ENCODE data around the gene ARMH1. TPM values are rescaled to one million over a fixed set of nuclear protein-coding genes. Genes with fewer than 3 reads are reported as not detected.

ARMH1 gene
- total and polyA plus RNA-seq, 4 donors: 6.3 to 15.5 (median 10.9) TPM

- no peak for DNase-seq (ENCODE audit: low read depth in 4 of 6, low spot score in 6 of 6)
- Histone ChIP-seq H3K4me1 (ENCODE audit: control insufficient read depth, insufficient read depth, low read length) (peaks cover 47% of the 10 kb centered on the region), H3K9me3 (ENCODE audit: control insufficient read depth, insufficient read depth, low read length) (no peaks in the 10 kb centered on the region), H3K27me3 (ENCODE audit: control insufficient read depth, insufficient read depth, low read length) (no peaks in the 10 kb centered on the region), H3K4me3 (ENCODE audit: low read depth, low read length) (no peak overlapping the region), H3K27ac (ENCODE audit: low read depth, low read length) (no peak overlapping the region), H3K36me3 (ENCODE audit: control insufficient read depth, insufficient read depth, low read length) (peaks cover 54% of the 10 kb centered on the region)
- WGBS (ENCODE audit: insufficient coverage): 80% methylated on average over 8 of the region's 9 CpGs
These were observed 39.1 kb upstream of the ARMH1 start for GRCh38 chr1:44635439-44635838.

DNA sequence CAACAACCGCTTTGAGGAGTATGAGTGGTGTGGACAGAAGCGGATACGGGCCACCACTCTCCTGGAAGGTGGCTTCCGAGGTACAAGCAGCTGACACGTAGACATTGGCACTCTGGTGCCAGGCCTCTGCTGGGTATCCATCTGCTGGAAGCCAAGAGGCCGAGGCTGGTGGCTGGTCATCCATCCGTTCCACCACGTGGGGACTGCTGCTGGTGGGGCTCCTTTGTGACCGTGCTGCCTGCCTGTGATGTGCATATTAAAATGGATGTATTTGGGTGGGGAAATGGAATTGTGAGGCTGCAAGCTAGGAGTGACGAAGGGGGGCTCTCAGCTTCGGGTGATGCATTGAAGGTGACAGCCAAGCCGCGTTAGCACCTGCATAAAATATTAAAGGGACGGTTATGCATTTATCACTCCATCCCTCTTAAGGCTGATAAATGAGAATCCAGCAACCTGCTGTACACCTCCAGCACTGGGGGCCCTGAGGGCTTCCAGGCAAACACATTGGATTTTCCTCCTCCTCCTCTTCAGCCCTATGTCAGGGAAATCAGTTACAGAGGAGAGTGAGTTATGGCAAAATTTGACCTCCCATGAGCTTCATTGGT, 38.3 kb upstream of the ARMH1 start:
- Histone ChIP-seq H3K4me1 (ENCODE audit: control insufficient read depth, insufficient read depth, low read length) (peaks cover 47% of the 10 kb centered on the region), H3K4me3 (ENCODE audit: low read depth, low read length) (no peak overlapping the region), H3K27ac (ENCODE audit: low read depth, low read length) (no peak overlapping the region), H3K36me3 (ENCODE audit: control insufficient read depth, insufficient read depth, low read length) (peaks cover 60% of the 10 kb centered on the region), H3K9me3 (ENCODE audit: control insufficient read depth, insufficient read depth, low read length) (no peaks in the 10 kb centered on the region), H3K27me3 (ENCODE audit: control insufficient read depth, insufficient read depth, low read length) (no peaks in the 10 kb centered on the region)
- DNase-seq (ENCODE audit: low read depth in 4 of 6, low spot score in 6 of 6): no peak
- WGBS (ENCODE audit: insufficient coverage): 67% methylated on average over 10 of the region's 14 CpGs

DNA sequence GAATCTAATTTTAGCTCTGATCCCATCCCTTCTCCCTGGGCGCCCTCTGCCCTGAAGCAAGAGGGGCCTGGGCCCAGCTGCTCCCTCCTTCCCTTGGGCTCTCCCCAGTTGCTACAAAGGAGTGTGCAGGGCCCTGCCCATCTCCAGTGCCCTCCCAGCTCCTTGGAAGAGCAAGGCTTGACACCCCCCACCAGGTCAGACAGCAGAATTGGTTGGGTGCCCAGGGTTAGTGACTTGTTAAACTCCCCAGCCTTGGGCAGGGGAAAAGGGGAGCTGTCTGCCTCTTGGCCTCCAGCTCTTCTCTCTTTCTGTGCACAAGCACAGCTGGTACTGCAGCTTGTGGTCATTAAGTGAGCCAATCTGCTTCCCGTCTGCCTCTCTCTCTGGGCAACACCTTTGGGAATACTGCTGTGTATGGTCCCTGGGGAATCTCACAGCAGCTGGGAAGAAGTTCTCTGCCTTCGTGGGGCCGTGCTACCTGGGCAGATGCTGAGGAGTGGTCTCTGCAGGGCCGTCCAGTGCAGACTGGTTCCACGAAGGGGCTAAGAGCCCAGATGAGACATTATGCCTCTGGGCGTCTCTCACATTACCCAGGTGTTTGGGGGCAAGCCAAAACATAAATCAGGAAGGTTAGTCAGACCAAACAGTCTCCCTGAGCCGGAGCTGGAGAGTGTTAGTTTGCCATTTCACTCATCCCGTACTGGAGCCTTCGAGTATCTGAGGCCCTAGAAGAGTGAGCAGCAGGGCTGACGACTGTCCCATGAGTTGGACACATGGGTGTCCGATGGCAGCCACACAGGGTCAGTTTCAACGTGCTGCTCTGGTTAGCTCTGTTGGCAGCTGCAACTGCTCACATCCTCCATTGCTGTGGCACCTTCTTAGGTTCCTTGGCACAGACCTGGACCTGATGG, 37.6 kb upstream of the ARMH1 start:
- peak in 1 of 6 donors; percentile 75 for DNase-seq (ENCODE audit: low read depth in 4 of 6, low spot score in 6 of 6)
- 55% methylated on average over 12 of the region's 13 CpGs for WGBS (ENCODE audit: insufficient coverage)
- Histone ChIP-seq H3K27me3 (ENCODE audit: control insufficient read depth, insufficient read depth, low read length) (no peaks in the 10 kb centered on the region), H3K4me1 (ENCODE audit: control insufficient read depth, insufficient read depth, low read length) (peaks cover 46% of the 10 kb centered on the region), H3K4me3 (ENCODE audit: low read depth, low read length) (no peak overlapping the region), H3K27ac (ENCODE audit: low read depth, low read length) (no peak overlapping the region), H3K36me3 (ENCODE audit: control insufficient read depth, insufficient read depth, low read length) (peaks cover 67% of the 10 kb centered on the region), H3K9me3 (ENCODE audit: control insufficient read depth, insufficient read depth, low read length) (no peaks in the 10 kb centered on the region)

- peaks cover 76% of the 10 kb centered on the region for H3K36me3 ChIP-seq (ENCODE audit: control insufficient read depth, insufficient read depth, low read length)
- peaks cover 42% of the 10 kb centered on the region for H3K4me1 ChIP-seq (ENCODE audit: control insufficient read depth, insufficient read depth, low read length)
- DNase-seq (ENCODE audit: low read depth in 4 of 6, low spot score in 6 of 6): peak in 2 of 6 donors; percentile 52 to 66
- H3K9me3 ChIP-seq (ENCODE audit: control insufficient read depth, insufficient read depth, low read length): no peaks in the 10 kb centered on the region
- H3K4me3 ChIP-seq (ENCODE audit: low read depth, low read length): no peak overlapping the region
- 44% methylated on average over 27 of the region's 27 CpGs for WGBS (ENCODE audit: insufficient coverage)
- no peaks in the 10 kb centered on the region for H3K27me3 ChIP-seq (ENCODE audit: control insufficient read depth, insufficient read depth, low read length)
- H3K27ac ChIP-seq (ENCODE audit: low read depth, low read length): no peak overlapping the region
These were observed 36.7 kb upstream of the ARMH1 start for GRCh38 chr1:44637702-44638411.

- peaks cover 62% of the 10 kb centered on the region for H3K4me1 ChIP-seq (ENCODE audit: control insufficient read depth, insufficient read depth, low read length)
- peaks cover 95% of the 10 kb centered on the region for H3K36me3 ChIP-seq (ENCODE audit: control insufficient read depth, insufficient read depth, low read length)
- no peak for DNase-seq (ENCODE audit: low read depth in 4 of 6, low spot score in 6 of 6)
- H3K27me3 ChIP-seq (ENCODE audit: control insufficient read depth, insufficient read depth, low read length): no peaks in the 10 kb centered on the region
- H3K27ac ChIP-seq (ENCODE audit: low read depth, low read length): no peak overlapping the region
- 70% methylated on average over 24 of the region's 24 CpGs for WGBS (ENCODE audit: insufficient coverage)
- no peak overlapping the region for H3K4me3 ChIP-seq (ENCODE audit: low read depth, low read length)
- no peaks in the 10 kb centered on the region for H3K9me3 ChIP-seq (ENCODE audit: control insufficient read depth, insufficient read depth, low read length)
These were observed 34.2 kb upstream of the ARMH1 start for GRCh38 chr1:44640200-44640853.

GRCh38 chr1:44641126-44642102, 33.1 kb upstream of the ARMH1 start:
- H3K27me3 ChIP-seq (ENCODE audit: control insufficient read depth, insufficient read depth, low read length): no peaks in the 10 kb centered on the region
- WGBS (ENCODE audit: insufficient coverage): 69% methylated on average over 11 of the region's 12 CpGs
- no peaks in the 10 kb centered on the region for H3K9me3 ChIP-seq (ENCODE audit: control insufficient read depth, insufficient read depth, low read length)
- H3K27ac ChIP-seq (ENCODE audit: low read depth, low read length): peak overlapping the region; percentile 16
- DNase-seq (ENCODE audit: low read depth in 4 of 6, low spot score in 6 of 6): peak in 1 of 6 donors; percentile 61
- H3K36me3 ChIP-seq (ENCODE audit: control insufficient read depth, insufficient read depth, low read length): peaks cover 95% of the 10 kb centered on the region
- no peak overlapping the region for H3K4me3 ChIP-seq (ENCODE audit: low read depth, low read length)
- H3K4me1 ChIP-seq (ENCODE audit: control insufficient read depth, insufficient read depth, low read length): peaks cover 64% of the 10 kb centered on the region

DNA sequence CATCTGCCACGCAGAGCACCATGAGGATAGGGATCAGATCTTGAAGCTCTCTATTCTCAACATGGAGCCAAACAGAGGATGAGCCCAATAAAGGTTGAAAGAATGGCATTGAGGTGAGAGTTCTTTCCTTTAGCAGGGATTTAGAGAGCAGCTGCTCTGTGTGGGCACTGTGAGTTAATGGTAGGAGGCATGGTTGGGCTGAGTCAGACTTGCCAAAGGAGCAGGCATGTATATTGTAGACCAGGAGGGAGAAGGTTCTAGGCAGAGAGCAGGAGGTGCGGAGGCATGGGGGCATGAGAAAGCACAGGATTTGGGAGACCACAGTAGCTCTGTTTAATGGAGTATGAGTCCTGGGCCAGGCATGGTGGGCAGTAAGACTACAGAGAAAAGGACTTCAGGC, 32.3 kb upstream of the ARMH1 start:
- Histone ChIP-seq H3K9me3 (ENCODE audit: control insufficient read depth, insufficient read depth, low read length) (no peaks in the 10 kb centered on the region), H3K4me1 (ENCODE audit: control insufficient read depth, insufficient read depth, low read length) (peaks cover 62% of the 10 kb centered on the region), H3K4me3 (ENCODE audit: low read depth, low read length) (no peak overlapping the region), H3K36me3 (ENCODE audit: control insufficient read depth, insufficient read depth, low read length) (peaks cover 94% of the 10 kb centered on the region), H3K27me3 (ENCODE audit: control insufficient read depth, insufficient read depth, low read length) (no peaks in the 10 kb centered on the region), H3K27ac (ENCODE audit: low read depth, low read length) (no peak overlapping the region)
- DNase-seq (ENCODE audit: low read depth in 4 of 6, low spot score in 6 of 6): no peak
- 100% methylated on average over 2 of the region's 2 CpGs for WGBS (ENCODE audit: insufficient coverage)

GRCh38 chr1:44642925-44643324, 31.6 kb upstream of the ARMH1 start:
- 81% methylated on average over 3 of the region's 3 CpGs for WGBS (ENCODE audit: insufficient coverage)
- Histone ChIP-seq H3K27ac (ENCODE audit: low read depth, low read length) (no peak overlapping the region), H3K4me1 (ENCODE audit: control insufficient read depth, insufficient read depth, low read length) (peaks cover 55% of the 10 kb centered on the region), H3K9me3 (ENCODE audit: control insufficient read depth, insufficient read depth, low read length) (no peaks in the 10 kb centered on the region), H3K36me3 (ENCODE audit: control insufficient read depth, insufficient read depth, low read length) (peaks cover 93% of the 10 kb centered on the region), H3K27me3 (ENCODE audit: control insufficient read depth, insufficient read depth, low read length) (no peaks in the 10 kb centered on the region), H3K4me3 (ENCODE audit: low read depth, low read length) (no peak overlapping the region)
- no peak for DNase-seq (ENCODE audit: low read depth in 4 of 6, low spot score in 6 of 6)

Measured in spinal cord (tissue), 10 donors.